WTC11 (cell line): ENCODE results near the gene BFSP1. TPM values are rescaled to one million over a fixed set of nuclear protein-coding genes. Genes with fewer than 3 reads are reported as not detected.

Source experiments
- ATAC-seq: fragments of 200-7000 bp; cut with Tn5 transposase; 2 replicates; pipeline ENCODE4 v1.10.0; 2021; ENCODE audit warnings: mild to moderate bottlenecking, moderate library complexity
- CTCF ChIA-PET: fragments of 300-600 bp; sonication (Branson Sonifier 250); formaldehyde crosslinking; loops from one replicate; lab custom pipeline; 2021; ENCODE audit warnings: antibody characterized with exemption; lab: Charles Lee
- POLR2A ChIA-PET: fragments of 350-600 bp; sonication (Branson Sonifier 250); formaldehyde crosslinking; loops from one replicate; lab custom pipeline; 2021; ENCODE audit warnings: antibody characterized with exemption; lab: Charles Lee
- DNase-seq: peaks from one replicate; pipeline ENCODE4 v3.0.0; 2021; ENCODE audit warnings: low spot score
- H3K27ac Mint-ChIP-seq: 2 replicates; pipeline ENCODE4 v1.8.0; 2021; ENCODE audit warnings: mixed read lengths
- H3K27me3 Mint-ChIP-seq: 2 replicates; pipeline ENCODE4 v1.8.0; 2021; ENCODE audit warnings: low read depth, mild to moderate bottlenecking, moderate library complexity, mixed read lengths
- H3K36me3 Mint-ChIP-seq: 2 replicates; pipeline ENCODE4 v1.8.0; 2021; ENCODE audit warnings: mixed read lengths
- H3K4me1 Mint-ChIP-seq: 2 replicates; pipeline ENCODE4 v1.8.0; 2022; ENCODE audit warnings: mixed read lengths
- H3K4me3 Mint-ChIP-seq: 2 replicates; pipeline ENCODE4 v1.8.0; 2021; ENCODE audit warnings: mild to moderate bottlenecking, moderate library complexity, mixed read lengths
- H3K9me3 Mint-ChIP-seq: 2 replicates; pipeline ENCODE4 v1.8.0; 2021; ENCODE audit warnings: mixed read lengths
- AFF4 ChIP-seq: sonication (generic); formaldehyde crosslinking; IDR thresholded peaks from 2 replicates; pipeline ENCODE4 v1.8.1; 2023; ENCODE audit warnings: mild to moderate bottlenecking, missing genetic modification reagents, borderline replicate concordance
- ATF1 ChIP-seq: sonication (generic); formaldehyde crosslinking; IDR thresholded peaks from 2 replicates; pipeline ENCODE4 v1.8.1; 2023; ENCODE audit warnings: mild to moderate bottlenecking, moderate library complexity, missing genetic modification reagents
- ATF2 ChIP-seq: sonication (generic); formaldehyde crosslinking; IDR thresholded peaks from 2 replicates; pipeline ENCODE4 v1.8.1; 2022; ENCODE audit warnings: low read depth, missing genetic modification reagents, borderline replicate concordance
- ELF4 ChIP-seq: sonication (generic); formaldehyde crosslinking; IDR thresholded peaks from 2 replicates; pipeline ENCODE4 v1.8.1; 2022; ENCODE audit warnings: low read depth, mild to moderate bottlenecking, moderate library complexity, missing genetic modification reagents
- GABPB1 ChIP-seq: sonication (generic); formaldehyde crosslinking; IDR thresholded peaks from 2 replicates; pipeline ENCODE4 v1.8.1; 2023; ENCODE audit warnings: mild to moderate bottlenecking, missing genetic modification reagents
- IRF1 ChIP-seq: sonication (generic); formaldehyde crosslinking; IDR thresholded peaks from 2 replicates; pipeline ENCODE4 v1.8.0; 2023; ENCODE audit warnings: missing genetic modification reagents
- MLX ChIP-seq: sonication (generic); formaldehyde crosslinking; IDR thresholded peaks from 2 replicates; pipeline ENCODE4 v1.8.1; 2023; ENCODE audit warnings: mild to moderate bottlenecking, missing genetic modification reagents, moderate library complexity
- NFE2L1 ChIP-seq: sonication (generic); formaldehyde crosslinking; IDR thresholded peaks from 2 replicates; pipeline ENCODE4 v1.8.1; 2023; ENCODE audit warnings: missing genetic modification reagents
- PRRX2 ChIP-seq: fragments of 250-450 bp; sonication (Bioruptor Pico); IDR thresholded peaks from 2 replicates; pipeline ENCODE4 v1.8.0; 2021; ENCODE audit warnings: mild to moderate bottlenecking
- RELA ChIP-seq: sonication (generic); formaldehyde crosslinking; IDR thresholded peaks from 2 replicates; pipeline ENCODE4 v1.8.1; 2022; ENCODE audit warnings: missing genetic modification reagents, mild to moderate bottlenecking, borderline replicate concordance
- SMAD4 ChIP-seq: sonication (generic); formaldehyde crosslinking; IDR thresholded peaks from 2 replicates; pipeline ENCODE4 v1.8.0; 2022; ENCODE audit warnings: mild to moderate bottlenecking, missing genetic modification reagents
- SOX15 ChIP-seq: fragments of 250-450 bp; sonication (Bioruptor Pico); IDR thresholded peaks from 2 replicates; pipeline ENCODE4 v1.9.0; 2021; ENCODE audit warnings: mild to moderate bottlenecking
- TCF7 ChIP-seq: sonication (generic); formaldehyde crosslinking; IDR thresholded peaks from 2 replicates; pipeline ENCODE4 v1.8.0; 2022; ENCODE audit warnings: mild to moderate bottlenecking, low read depth, missing genetic modification reagents, moderate library complexity
- ZNF263 ChIP-seq: sonication (generic); formaldehyde crosslinking; IDR thresholded peaks from 2 replicates; pipeline ENCODE4 v1.8.1; 2022; ENCODE audit warnings: low read depth, mild to moderate bottlenecking, moderate library complexity, missing genetic modification reagents
- ZNF317 ChIP-seq: sonication (generic); formaldehyde crosslinking; IDR thresholded peaks from 2 replicates; pipeline ENCODE4 v1.8.1; 2023; ENCODE audit warnings: low read depth, mild to moderate bottlenecking, moderate library complexity, missing genetic modification reagents, borderline replicate concordance
- ZNF416 ChIP-seq: fragments of 250-450 bp; sonication (Bioruptor Pico); IDR thresholded peaks from 2 replicates; pipeline ENCODE4 v1.9.0; 2021; ENCODE audit warnings: mild to moderate bottlenecking, inconsistent platforms
- total RNA-seq: library from RNA; stranded (reverse); gene quantifications from 3 replicates; pipeline ENCODE4 v1.2.3, GENCODE V29; 2021
- TF ChIP-seq, protein P1 (sequence below): sonication (generic); formaldehyde crosslinking; IDR thresholded peaks from 2 replicates; pipeline ENCODE4 v1.8.1; 2022; ENCODE audit warnings: mild to moderate bottlenecking, missing genetic modification reagents, moderate library complexity, borderline replicate concordance
- TF ChIP-seq, protein P2 (sequence below): fragments of 200-600 bp; IDR thresholded peaks from 2 replicates; pipeline ENCODE4 v1.8.0; 2022; ENCODE audit warnings: antibody characterized with exemption

BFSP1 gene
- total RNA-seq, 1 experiment from 2014 or later = 3.0 TPM

GRCh38 chr20:17500271-17500670 is 30.9 kb downstream of the BFSP1 start:
- ChIA-PET CTCF (no interaction called here), POLR2A (no interaction called here)
- no peak for ATAC-seq
- Mint-ChIP-seq H3K9me3 (no peaks in the 10 kb centered on the region), H3K4me1 (peaks cover 11% of the 10 kb centered on the region), H3K4me3 (no peak overlapping the region), H3K27me3 (peaks cover under 1% of the 10 kb centered on the region; the same call in 1 of the 2 replicates), H3K36me3 (no peaks in the 10 kb centered on the region), H3K27ac (no peak overlapping the region)
- no peak for DNase-seq
- TF ChIP-seq ELF4 (no peak), MLX (CRISPR knock-in tag) (no peak), ATF2 (CRISPR knock-in tag) (no peak), ZNF263 (CRISPR knock-in tag) (no peak), AFF4 (CRISPR knock-in tag) (no peak), GABPB1 (CRISPR knock-in tag) (no peak), NFE2L1 (CRISPR knock-in tag) (no peak), ZNF416 (no peak)
- TF ChIP-seq, protein P1, sequence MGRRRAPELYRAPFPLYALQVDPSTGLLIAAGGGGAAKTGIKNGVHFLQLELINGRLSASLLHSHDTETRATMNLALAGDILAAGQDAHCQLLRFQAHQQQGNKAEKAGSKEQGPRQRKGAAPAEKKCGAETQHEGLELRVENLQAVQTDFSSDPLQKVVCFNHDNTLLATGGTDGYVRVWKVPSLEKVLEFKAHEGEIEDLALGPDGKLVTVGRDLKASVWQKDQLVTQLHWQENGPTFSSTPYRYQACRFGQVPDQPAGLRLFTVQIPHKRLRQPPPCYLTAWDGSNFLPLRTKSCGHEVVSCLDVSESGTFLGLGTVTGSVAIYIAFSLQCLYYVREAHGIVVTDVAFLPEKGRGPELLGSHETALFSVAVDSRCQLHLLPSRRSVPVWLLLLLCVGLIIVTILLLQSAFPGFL = no peak

- ATAC-seq (no peak), DNase-seq (no peak)
- ChIA-PET CTCF (interaction anchor here (0.7 to 1.0 kb wide), 2 partner anchors 67 to 93 kb away, joined by 3 read pairs; no protein-coding TSS in a partner anchor), POLR2A (interaction anchor here (0.7 to 0.8 kb wide), 2 partner anchors 21 to 45 kb away, joined by 3 to 4 read pairs; no protein-coding TSS in a partner anchor)
- no peak for TF ChIP-seq PRRX2
- no peak for TF ChIP-seq RELA (CRISPR knock-in tag)
- TF ChIP-seq ATF1 (CRISPR knock-in tag) = no peak
- H3K4me1 Mint-ChIP-seq = peaks cover 7% of the 10 kb centered on the region
- H3K27me3 Mint-ChIP-seq = no peaks in the 10 kb centered on the region
- H3K4me3 Mint-ChIP-seq = no peak overlapping the region
- no peak overlapping the region for H3K27ac Mint-ChIP-seq
- H3K36me3 Mint-ChIP-seq = no peaks in the 10 kb centered on the region
- H3K9me3 Mint-ChIP-seq = no peaks in the 10 kb centered on the region
Observed at GRCh38 chr20:17499041-17499440, 32.1 kb downstream of the BFSP1 start.

GRCh38 chr20:17498641-17499040 is 32.5 kb downstream of the BFSP1 start:
- POLR2A ChIA-PET = interaction anchor here (0.8 kb wide), 1 partner anchor 21 kb away, joined by 3 read pairs; no protein-coding TSS in a partner anchor
- CTCF ChIA-PET = interaction anchor here (0.7 to 1.2 kb wide), 3 partner anchors 67 to 440 kb away, joined by 3 read pairs; no protein-coding TSS in a partner anchor
- Mint-ChIP-seq H3K4me3 (no peak overlapping the region), H3K9me3 (no peaks in the 10 kb centered on the region)
- TF ChIP-seq SMAD4 (CRISPR knock-in tag) (no peak), ZNF317 (CRISPR knock-in tag) (no peak), SOX15 (CRISPR knock-in tag) (no peak), TCF7 (CRISPR knock-in tag) (no peak), IRF1 (no peak)
- TF ChIP-seq, protein P2, sequence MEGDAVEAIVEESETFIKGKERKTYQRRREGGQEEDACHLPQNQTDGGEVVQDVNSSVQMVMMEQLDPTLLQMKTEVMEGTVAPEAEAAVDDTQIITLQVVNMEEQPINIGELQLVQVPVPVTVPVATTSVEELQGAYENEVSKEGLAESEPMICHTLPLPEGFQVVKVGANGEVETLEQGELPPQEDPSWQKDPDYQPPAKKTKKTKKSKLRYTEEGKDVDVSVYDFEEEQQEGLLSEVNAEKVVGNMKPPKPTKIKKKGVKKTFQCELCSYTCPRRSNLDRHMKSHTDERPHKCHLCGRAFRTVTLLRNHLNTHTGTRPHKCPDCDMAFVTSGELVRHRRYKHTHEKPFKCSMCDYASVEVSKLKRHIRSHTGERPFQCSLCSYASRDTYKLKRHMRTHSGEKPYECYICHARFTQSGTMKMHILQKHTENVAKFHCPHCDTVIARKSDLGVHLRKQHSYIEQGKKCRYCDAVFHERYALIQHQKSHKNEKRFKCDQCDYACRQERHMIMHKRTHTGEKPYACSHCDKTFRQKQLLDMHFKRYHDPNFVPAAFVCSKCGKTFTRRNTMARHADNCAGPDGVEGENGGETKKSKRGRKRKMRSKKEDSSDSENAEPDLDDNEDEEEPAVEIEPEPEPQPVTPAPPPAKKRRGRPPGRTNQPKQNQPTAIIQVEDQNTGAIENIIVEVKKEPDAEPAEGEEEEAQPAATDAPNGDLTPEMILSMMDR = no peak
- TF ChIP-seq, all 79 proteins: peak for 0
- DNase-seq = no peak
- H3K27ac Mint-ChIP-seq = no peak overlapping the region
- H3K4me1 Mint-ChIP-seq = peaks cover 7% of the 10 kb centered on the region
- no peaks in the 10 kb centered on the region for H3K27me3 Mint-ChIP-seq
- H3K36me3 Mint-ChIP-seq = no peaks in the 10 kb centered on the region
- no peak for ATAC-seq
